SK-N-SH treated with all-trans-retinoic acid at 6 μM for 48 hours (cell line): Measurements from ENCODE around the gene GRM3.

Source experiments
- ATAC-seq: fragments of 200-7000 bp; cut with Tn5 transposase; 3 replicates; pipeline ENCODE4 v1.9.1; 2020; ENCODE audit warnings: mild to moderate bottlenecking, moderate library complexity
- ARNTL ChIP-seq: fragments of 450-650 bp; formaldehyde crosslinking; IDR thresholded peaks from 2 replicates; pipeline ENCODE4 v1.5.0; 2020; ENCODE audit warnings: low read depth, mild to moderate bottlenecking, moderate library complexity, borderline replicate concordance
- BACH2 ChIP-seq: fragments of 250-450 bp; sonication (Bioruptor Pico); IDR thresholded peaks from 2 replicates; pipeline ENCODE4 v1.9.0; 2021; ENCODE audit warnings: mild to moderate bottlenecking, borderline replicate concordance
- CREB5 ChIP-seq: fragments of 250-450 bp; sonication (Bioruptor Pico); IDR thresholded peaks from 2 replicates; pipeline ENCODE4 v1.5.1; 2020; ENCODE audit warnings: low read depth, mild to moderate bottlenecking, moderate library complexity
- CSDC2 ChIP-seq: fragments of 250-450 bp; sonication (Bioruptor Pico); IDR thresholded peaks from 2 replicates; pipeline ENCODE4 v1.5.0; 2020; ENCODE audit warnings: mild to moderate bottlenecking, moderate library complexity
- CSRNP3 ChIP-seq: fragments of 250-450 bp; sonication (Bioruptor Pico); IDR thresholded peaks from 2 replicates; pipeline ENCODE4 v1.5.1; 2021; ENCODE audit warnings: mild to moderate bottlenecking, moderate library complexity
- ESRRG ChIP-seq: fragments of 250-450 bp; sonication (Bioruptor Pico); IDR thresholded peaks from 2 replicates; pipeline ENCODE4 v1.6.1; 2021; ENCODE audit warnings: mild to moderate bottlenecking
- ISL1 ChIP-seq: fragments of 250-450 bp; sonication (Bioruptor Pico); IDR thresholded peaks from 2 replicates; pipeline ENCODE4 v2.1.2; 2022; ENCODE audit warnings: mild to moderate bottlenecking, moderate library complexity
- OSR1 ChIP-seq: fragments of 250-450 bp; sonication (Bioruptor Pico); IDR thresholded peaks from 2 replicates; pipeline ENCODE4 v1.8.0; 2022; ENCODE audit warnings: moderate library complexity, mild to moderate bottlenecking, inconsistent platforms
- PATZ1 ChIP-seq: fragments of 250-450 bp; sonication (Bioruptor Pico); IDR thresholded peaks from 2 replicates; pipeline ENCODE4 v1.8.0; 2020; ENCODE audit warnings: mild to moderate bottlenecking, moderate library complexity, borderline replicate concordance
- POU6F1 ChIP-seq: fragments of 250-450 bp; sonication (Bioruptor Pico); IDR thresholded peaks from 2 replicates; pipeline ENCODE4 v1.8.0; 2021; ENCODE audit warnings: low read depth, mild to moderate bottlenecking, moderate library complexity, borderline replicate concordance
- PPARA ChIP-seq: fragments of 250-450 bp; sonication (Bioruptor Pico); IDR thresholded peaks from 2 replicates; pipeline ENCODE4 v1.5.0; 2020; ENCODE audit warnings: mild to moderate bottlenecking, borderline replicate concordance
- TCF4 ChIP-seq: fragments of 250-450 bp; sonication (Bioruptor Pico); IDR thresholded peaks from 2 replicates; pipeline ENCODE4 v1.8.0; 2021; ENCODE audit warnings: mild to moderate bottlenecking, moderate library complexity, borderline replicate concordance
- TSHZ2 ChIP-seq: fragments of 250-450 bp; sonication (Bioruptor Pico); IDR thresholded peaks from 2 replicates; pipeline ENCODE4 v1.5.0; 2020; ENCODE audit warnings: mild to moderate bottlenecking, moderate library complexity
- ZC3H10 ChIP-seq: fragments of 250-450 bp; sonication (Bioruptor Pico); IDR thresholded peaks from 2 replicates; pipeline ENCODE4 v1.5.1; 2021; ENCODE audit warnings: mild to moderate bottlenecking, moderate library complexity
- ZFP3 ChIP-seq: fragments of 250-450 bp; sonication (Bioruptor Pico); IDR thresholded peaks from 2 replicates; pipeline ENCODE4 v1.5.0; 2020; ENCODE audit warnings: mild to moderate bottlenecking, moderate library complexity
- ZFP30 ChIP-seq: fragments of 450-650 bp; formaldehyde crosslinking; IDR thresholded peaks from 2 replicates; pipeline ENCODE4 v1.5.0; 2022; ENCODE audit warnings: mild to moderate bottlenecking, moderate library complexity
- ZNF565 ChIP-seq: fragments of 450-650 bp; formaldehyde crosslinking; conservative IDR thresholded peaks from 2 replicates; pipeline ENCODE4 v1.5.0; 2020; ENCODE audit warnings: low read depth, mild to moderate bottlenecking, moderate library complexity
- ZNF8 ChIP-seq: fragments of 450-650 bp; formaldehyde crosslinking; IDR thresholded peaks from 2 replicates; pipeline ENCODE4 v1.5.0; 2020; ENCODE audit warnings: mild to moderate bottlenecking, moderate library complexity

Gene GRM3

GRCh38 chr7:86748843-86749719, 105.4 kb downstream of the GRM3 start:
- TF ChIP-seq CREB5 (CRISPR knock-in tag) (no peak), POU6F1 (CRISPR knock-in tag) (no peak), PATZ1 (CRISPR knock-in tag) (no peak), TCF4 (CRISPR knock-in tag) (peak; percentile 53; the same call in 1 of the 2 replicates), ISL1 (CRISPR knock-in tag) (no peak), TSHZ2 (CRISPR knock-in tag) (0 out of 2 replicates have a peak, but pooled peaks have one; percentile 27)
- ATAC-seq = no peak; the same call in 2 of the 3 replicates

GRCh38 chr7:86749741-86750665, 106.3 kb downstream of the GRM3 start:
- ATAC-seq = no peak

GRCh38 chr7:86760236-86760635, 116.5 kb downstream of the GRM3 start:
- TF ChIP-seq PPARA (CRISPR knock-in tag) (no peak), TCF4 (CRISPR knock-in tag) (no peak), PATZ1 (CRISPR knock-in tag) (no peak), CSDC2 (CRISPR knock-in tag) (no peak), ZNF8 (no peak), ZC3H10 (CRISPR knock-in tag) (no peak), BACH2 (CRISPR knock-in tag) (no peak), ARNTL (CRISPR knock-in tag) (no peak), ZFP3 (CRISPR knock-in tag) (no peak), ISL1 (CRISPR knock-in tag) (no peak), ZNF565 (no peak), TSHZ2 (CRISPR knock-in tag) (no peak), ESRRG (CRISPR knock-in tag) (no peak), OSR1 (CRISPR knock-in tag) (no peak), ZFP30 (CRISPR knock-in tag) (no peak)
- no peak for ATAC-seq

More at GRCh38 chr7:86749741-86750665, 106.3 kb downstream of the GRM3 start:
- TF ChIP-seq TCF4 (CRISPR knock-in tag) = 0 out of 2 replicates have a peak, but pooled peaks have one; percentile 3
- TF ChIP-seq CSRNP3 (CRISPR knock-in tag) = no peak
